Renal cortical epithelial cell (primary cell): ENCODE results near the gene PIK3R6. TPM values are rescaled to one million over a fixed set of nuclear protein-coding genes. Genes with fewer than 3 reads are reported as not detected.

Experiments used
- DNase-seq: peaks from one replicate; pipeline ENCODE4 v3.0.0-alpha.2; 2011; ENCODE audit warnings: low read depth
- total RNA-seq: library from RNA; depleted of rRNA; stranded (reverse); fragments of >200 nt; gene quantifications from 2 replicates; pipeline ENCODE4 v1.2.3, GENCODE V29; 2014

The PIK3R6 gene
- not detected in 2 replicates for total RNA-seq

- no peak for DNase-seq
Measured at GRCh38 chr17:8867361-8867981, at the start of gene PIK3R6. Gene PIK3R6, minus strand, starts transcription at chr17:8867674. Its CDS starts 17,880 bp downstream, at chr17:8849794.

GRCh38 chr17:8916466-8916865, 49.0 kb upstream of the PIK3R6 start:
- no peak for DNase-seq

GRCh38 chr17:8914554-8914953, 47.1 kb upstream of the PIK3R6 start:
- DNase-seq: no peak

- DNase-seq: no peak
Measured at GRCh38 chr17:8913879-8914278, 46.4 kb upstream of the PIK3R6 start.

- no peak for DNase-seq
Measured at GRCh38 chr17:8913091-8913490, 45.6 kb upstream of the PIK3R6 start.

- DNase-seq: no peak
Measured at GRCh38 chr17:8912084-8912981, 44.9 kb upstream of the PIK3R6 start.

- DNase-seq: no peak
Measured at GRCh38 chr17:8910969-8911604, 43.6 kb upstream of the PIK3R6 start.

GRCh38 chr17:8909586-8910270, 42.3 kb upstream of the PIK3R6 start:
- DNase-seq: no peak

- DNase-seq: no peak
Measured at GRCh38 chr17:8905331-8905730, 37.9 kb upstream of the PIK3R6 start.

GRCh38 chr17:8904686-8905085, 37.2 kb upstream of the PIK3R6 start:
- DNase-seq: no peak

- DNase-seq: no peak
Measured at GRCh38 chr17:8904201-8904600, 36.7 kb upstream of the PIK3R6 start.

- DNase-seq: no peak
Measured at GRCh38 chr17:8900626-8901585, 33.4 kb upstream of the PIK3R6 start.

GRCh38 chr17:8900207-8900606, 32.7 kb upstream of the PIK3R6 start:
- no peak for DNase-seq

GRCh38 chr17:8898636-8899035, 31.2 kb upstream of the PIK3R6 start:
- no peak for DNase-seq

GRCh38 chr17:8898126-8898525, 30.7 kb upstream of the PIK3R6 start:
- no peak for DNase-seq

GRCh38 chr17:8896641-8897635, 29.5 kb upstream of the PIK3R6 start:
- DNase-seq: no peak

GRCh38 chr17:8896087-8896486, 28.6 kb upstream of the PIK3R6 start:
- DNase-seq: no peak

GRCh38 chr17:8894673-8895578, 27.5 kb upstream of the PIK3R6 start:
- DNase-seq: peak; percentile 35
